ENCODE data around the gene CNOT6.

CNOT6 gene

GRCh38 chr5:180613188-180613813 lies 119.1 kb downstream of the CNOT6 start:
- Histone ChIP-seq H3K36me3 (ENCODE audit: control insufficient read depth, insufficient read depth, low read length, severe bottlenecking) (no peaks in the 10 kb centered on the region), H3K4me1 (ENCODE audit: control insufficient read depth, insufficient read depth, low read length) (no peaks in the 10 kb centered on the region), H3K9ac (ENCODE audit: low read length) (no peak overlapping the region), H3K9me3 (ENCODE audit: control insufficient read depth, low read length) (no peaks in the 10 kb centered on the region), H3K4me3 (ENCODE audit: low read length) (no peak overlapping the region), H3K27me3 (replicated peaks; ENCODE audit: control insufficient read depth, insufficient read depth, low read length) (peaks cover 21% of the 10 kb centered on the region)
- no peak for DNase-seq (ENCODE audit: low read depth)

DNA sequence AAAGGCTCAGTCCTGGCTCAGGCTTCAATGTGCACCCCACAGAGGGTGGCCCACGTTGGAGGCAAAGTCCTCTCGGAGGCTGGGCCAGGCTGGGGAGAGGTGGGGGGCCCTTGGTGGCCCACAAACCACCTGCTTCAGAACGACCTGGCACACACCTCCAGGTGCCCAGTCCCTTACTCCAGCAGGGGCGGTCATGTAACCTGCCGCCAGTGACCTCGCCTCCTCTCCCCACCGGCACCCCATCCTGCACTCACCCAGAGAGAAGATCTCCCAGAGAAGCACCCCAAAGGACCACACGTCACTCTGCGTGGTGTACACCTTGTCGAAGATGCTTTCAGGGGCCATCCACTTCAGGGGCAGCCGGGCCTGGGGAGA lies 119.6 kb downstream of the CNOT6 start:
- no peak for DNase-seq (ENCODE audit: low read depth)
- Histone ChIP-seq H3K9ac (ENCODE audit: low read length) (no peak overlapping the region), H3K36me3 (ENCODE audit: control insufficient read depth, insufficient read depth, low read length, severe bottlenecking) (no peaks in the 10 kb centered on the region), H3K9me3 (ENCODE audit: control insufficient read depth, low read length) (no peaks in the 10 kb centered on the region), H3K4me3 (ENCODE audit: low read length) (no peak overlapping the region), H3K4me1 (ENCODE audit: control insufficient read depth, insufficient read depth, low read length) (no peaks in the 10 kb centered on the region), H3K27me3 (replicated peaks; ENCODE audit: control insufficient read depth, insufficient read depth, low read length) (peaks cover 18% of the 10 kb centered on the region)

DNA sequence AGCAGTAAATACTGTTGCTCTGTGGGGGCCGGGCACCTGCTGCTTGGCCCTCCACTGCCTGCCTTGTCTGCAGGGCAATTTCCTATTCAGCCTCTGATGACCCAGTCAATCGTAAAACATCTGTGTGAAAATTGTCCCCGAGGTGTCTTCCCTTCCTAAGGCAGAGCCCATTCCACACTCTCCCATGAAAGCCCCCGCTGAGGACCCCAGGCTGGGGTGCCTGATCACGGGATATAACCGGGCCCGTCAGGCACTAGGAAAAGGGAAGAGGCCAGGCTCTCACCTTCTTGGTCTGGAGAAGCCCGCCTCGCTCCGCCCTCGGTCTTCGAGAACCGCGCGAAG lies 124.3 kb downstream of the CNOT6 start:
- DNase-seq (ENCODE audit: low read depth), result no peak
- H3K4me1 ChIP-seq (ENCODE audit: control insufficient read depth, insufficient read depth, low read length), result no peaks in the 10 kb centered on the region
- no peak overlapping the region for H3K4me3 ChIP-seq (ENCODE audit: low read length)
- H3K36me3 ChIP-seq (ENCODE audit: control insufficient read depth, insufficient read depth, low read length, severe bottlenecking), result no peaks in the 10 kb centered on the region
- no peak overlapping the region for H3K9ac ChIP-seq (ENCODE audit: low read length)
- peaks cover 16% of the 10 kb centered on the region for H3K27me3 ChIP-seq (replicated peaks; ENCODE audit: control insufficient read depth, insufficient read depth, low read length)
- no peaks in the 10 kb centered on the region for H3K9me3 ChIP-seq (ENCODE audit: control insufficient read depth, low read length)

GRCh38 chr5:180618829-180619562 lies 124.8 kb downstream of the CNOT6 start:
- DNase-seq (ENCODE audit: low read depth), result peak; percentile 69
- no peak overlapping the region for H3K9ac ChIP-seq (ENCODE audit: low read length)
- H3K4me3 ChIP-seq (ENCODE audit: low read length), result no peak overlapping the region
- no peaks in the 10 kb centered on the region for H3K9me3 ChIP-seq (ENCODE audit: control insufficient read depth, low read length)
- no peaks in the 10 kb centered on the region for H3K36me3 ChIP-seq (ENCODE audit: control insufficient read depth, insufficient read depth, low read length, severe bottlenecking)
- no peaks in the 10 kb centered on the region for H3K4me1 ChIP-seq (ENCODE audit: control insufficient read depth, insufficient read depth, low read length)
- peaks cover 16% of the 10 kb centered on the region for H3K27me3 ChIP-seq (replicated peaks; ENCODE audit: control insufficient read depth, insufficient read depth, low read length)

DNA sequence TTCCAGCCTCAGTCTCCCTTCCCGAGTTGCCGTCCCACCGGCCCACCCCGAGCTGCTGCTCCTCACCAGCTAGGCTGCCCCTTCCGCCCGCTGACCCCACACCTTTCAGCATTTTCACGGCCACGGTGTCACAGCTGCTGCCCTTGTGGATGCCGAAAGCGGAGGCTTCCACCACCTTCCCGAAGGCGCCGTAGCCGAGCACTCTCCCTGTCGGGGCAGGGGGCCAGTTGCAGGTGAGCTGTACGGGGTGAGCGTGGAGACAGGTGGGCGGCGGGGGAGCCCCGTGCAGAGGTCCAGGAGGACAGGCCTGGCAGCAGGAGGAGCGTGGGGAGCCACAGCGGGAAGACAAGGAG lies 125.4 kb downstream of the CNOT6 start:
- no peak overlapping the region for H3K4me3 ChIP-seq (ENCODE audit: low read length)
- H3K9ac ChIP-seq (ENCODE audit: low read length), result no peak overlapping the region
- H3K27me3 ChIP-seq (replicated peaks; ENCODE audit: control insufficient read depth, insufficient read depth, low read length), result peaks cover 16% of the 10 kb centered on the region
- no peaks in the 10 kb centered on the region for H3K36me3 ChIP-seq (ENCODE audit: control insufficient read depth, insufficient read depth, low read length, severe bottlenecking)
- no peaks in the 10 kb centered on the region for H3K9me3 ChIP-seq (ENCODE audit: control insufficient read depth, low read length)
- DNase-seq (ENCODE audit: low read depth), result no peak
- H3K4me1 ChIP-seq (ENCODE audit: control insufficient read depth, insufficient read depth, low read length), result no peaks in the 10 kb centered on the region

GRCh38 chr5:180620014-180620413 lies 125.8 kb downstream of the CNOT6 start:
- Histone ChIP-seq H3K4me1 (ENCODE audit: control insufficient read depth, insufficient read depth, low read length) (no peaks in the 10 kb centered on the region), H3K9ac (ENCODE audit: low read length) (no peak overlapping the region), H3K4me3 (ENCODE audit: low read length) (no peak overlapping the region), H3K36me3 (ENCODE audit: control insufficient read depth, insufficient read depth, low read length, severe bottlenecking) (no peaks in the 10 kb centered on the region), H3K9me3 (ENCODE audit: control insufficient read depth, low read length) (no peaks in the 10 kb centered on the region), H3K27me3 (replicated peaks; ENCODE audit: control insufficient read depth, insufficient read depth, low read length) (peaks cover 16% of the 10 kb centered on the region)
- DNase-seq (ENCODE audit: low read depth), result no peak

DNA sequence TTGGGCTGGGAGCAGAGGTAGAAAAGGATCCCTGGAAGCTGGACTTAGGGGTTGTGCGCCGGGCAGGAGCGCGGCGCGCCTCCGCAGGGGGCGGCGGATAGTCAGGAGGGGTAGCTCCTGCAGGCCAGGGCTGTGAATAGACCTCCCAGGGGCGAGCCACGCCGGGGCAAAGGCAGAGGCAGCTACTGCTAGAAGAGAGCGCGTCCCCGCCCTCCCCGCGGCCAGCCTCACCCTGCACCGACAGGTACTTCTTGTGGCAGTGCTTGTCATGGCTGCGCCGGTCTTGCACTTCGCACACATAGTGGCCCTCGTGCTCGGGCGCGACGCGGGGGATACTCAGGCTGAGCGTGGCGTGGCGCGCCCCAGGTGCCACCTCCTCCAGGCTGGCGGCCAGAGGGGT lies 127.1 kb downstream of the CNOT6 start:
- H3K36me3 ChIP-seq (ENCODE audit: control insufficient read depth, insufficient read depth, low read length, severe bottlenecking), result no peaks in the 10 kb centered on the region
- no peak for DNase-seq (ENCODE audit: low read depth)
- peaks cover 21% of the 10 kb centered on the region for H3K27me3 ChIP-seq (replicated peaks; ENCODE audit: control insufficient read depth, insufficient read depth, low read length)
- no peaks in the 10 kb centered on the region for H3K4me1 ChIP-seq (ENCODE audit: control insufficient read depth, insufficient read depth, low read length)
- no peak overlapping the region for H3K4me3 ChIP-seq (ENCODE audit: low read length)
- H3K9me3 ChIP-seq (ENCODE audit: control insufficient read depth, low read length), result no peaks in the 10 kb centered on the region
- H3K9ac ChIP-seq (ENCODE audit: low read length), result no peak overlapping the region

GRCh38 chr5:180622910-180623309 lies 128.7 kb downstream of the CNOT6 start:
- Histone ChIP-seq H3K36me3 (ENCODE audit: control insufficient read depth, insufficient read depth, low read length, severe bottlenecking) (no peaks in the 10 kb centered on the region), H3K9me3 (ENCODE audit: control insufficient read depth, low read length) (no peaks in the 10 kb centered on the region), H3K4me3 (ENCODE audit: low read length) (no peak overlapping the region), H3K27me3 (replicated peaks; ENCODE audit: control insufficient read depth, insufficient read depth, low read length) (peaks cover 16% of the 10 kb centered on the region), H3K4me1 (ENCODE audit: control insufficient read depth, insufficient read depth, low read length) (no peaks in the 10 kb centered on the region), H3K9ac (ENCODE audit: low read length) (no peak overlapping the region)
- DNase-seq (ENCODE audit: low read depth), result no peak

DNA sequence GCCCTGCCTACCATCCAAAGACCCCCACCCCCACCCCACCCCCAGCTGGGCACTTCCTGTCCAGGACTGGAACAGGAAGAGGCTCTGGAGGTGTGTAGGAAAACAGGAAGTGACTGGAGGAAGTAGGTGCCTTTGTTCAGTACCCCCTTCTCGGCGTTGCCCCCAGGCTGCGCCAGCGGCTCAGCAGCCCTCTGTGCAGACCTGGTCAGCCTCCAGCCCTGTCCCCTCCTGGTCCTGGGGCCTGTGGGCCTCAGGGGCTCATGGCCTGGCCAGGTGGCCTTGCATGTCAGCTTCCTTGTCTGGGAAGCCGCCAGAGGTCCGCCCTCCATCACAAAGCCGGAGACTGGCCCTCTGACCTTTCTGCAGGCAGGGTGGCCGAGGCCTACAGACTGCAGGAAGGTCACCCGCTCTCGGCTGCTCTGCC lies 129.2 kb downstream of the CNOT6 start:
- Histone ChIP-seq H3K9me3 (ENCODE audit: control insufficient read depth, low read length) (no peaks in the 10 kb centered on the region), H3K4me1 (ENCODE audit: control insufficient read depth, insufficient read depth, low read length) (no peaks in the 10 kb centered on the region), H3K9ac (ENCODE audit: low read length) (no peak overlapping the region), H3K4me3 (ENCODE audit: low read length) (no peak overlapping the region), H3K36me3 (ENCODE audit: control insufficient read depth, insufficient read depth, low read length, severe bottlenecking) (no peaks in the 10 kb centered on the region), H3K27me3 (replicated peaks; ENCODE audit: control insufficient read depth, insufficient read depth, low read length) (peaks cover 16% of the 10 kb centered on the region)
- no peak for DNase-seq (ENCODE audit: low read depth)

GRCh38 chr5:180623844-180624243 lies 129.7 kb downstream of the CNOT6 start:
- H3K27me3 ChIP-seq (replicated peaks; ENCODE audit: control insufficient read depth, insufficient read depth, low read length), result peaks cover 16% of the 10 kb centered on the region
- H3K4me1 ChIP-seq (ENCODE audit: control insufficient read depth, insufficient read depth, low read length), result no peaks in the 10 kb centered on the region
- H3K9ac ChIP-seq (ENCODE audit: low read length), result no peak overlapping the region
- H3K4me3 ChIP-seq (ENCODE audit: low read length), result no peak overlapping the region
- H3K36me3 ChIP-seq (ENCODE audit: control insufficient read depth, insufficient read depth, low read length, severe bottlenecking), result no peaks in the 10 kb centered on the region
- no peaks in the 10 kb centered on the region for H3K9me3 ChIP-seq (ENCODE audit: control insufficient read depth, low read length)
- DNase-seq (ENCODE audit: low read depth), result no peak

- no peaks in the 10 kb centered on the region for H3K36me3 ChIP-seq (ENCODE audit: control insufficient read depth, insufficient read depth, low read length, severe bottlenecking)
- no peaks in the 10 kb centered on the region for H3K4me1 ChIP-seq (ENCODE audit: control insufficient read depth, insufficient read depth, low read length)
- no peak overlapping the region for H3K4me3 ChIP-seq (ENCODE audit: low read length)
- no peaks in the 10 kb centered on the region for H3K9me3 ChIP-seq (ENCODE audit: control insufficient read depth, low read length)
- peaks cover 12% of the 10 kb centered on the region for H3K27me3 ChIP-seq (replicated peaks; ENCODE audit: control insufficient read depth, insufficient read depth, low read length)
- no peak overlapping the region for H3K9ac ChIP-seq (ENCODE audit: low read length)
- no peak for DNase-seq (ENCODE audit: low read depth)
Observed at GRCh38 chr5:180624587-180624986, 130.4 kb downstream of the CNOT6 start.

Measured in adipocyte (in vitro differentiated cells).